ENCODE results near the gene GRIK1. TPM values are rescaled to one million over a fixed set of nuclear protein-coding genes. Genes with fewer than 3 reads are reported as not detected.

GRIK1 gene
- total RNA-seq, 4 donors from 2014 or later, result 0.15 to 0.29 (median 0.27) TPM; not detected in 1

GRCh38 chr21:29647353-29647781 is 292.4 kb downstream of the GRIK1 start:
- 79 to 86% methylated on average over 5 of the region's 5 CpGs for WGBS, 2 donors
- H3K27ac ChIP-seq, result no peak overlapping the region
- no peaks in the 10 kb centered on the region for H3K36me3 ChIP-seq
- no peaks in the 10 kb centered on the region for H3K27me3 ChIP-seq
- no peaks in the 10 kb centered on the region for H3K9me3 ChIP-seq
- no peak overlapping the region for H3K4me3 ChIP-seq (replicated peaks in 1 of 3)
- H3K4me1 ChIP-seq, result no peaks in the 10 kb centered on the region
- no peak for DNase-seq
- TF ChIP-seq POLR2A (IDR thresholded peaks at IDR 0.05) (no peak), CTCF (IDR thresholded peaks at IDR 0.05) (no peak)
- intact Hi-C loops (cut with DNase I), result no loop called here

- Histone ChIP-seq H3K27ac (no peak overlapping the region), H3K36me3 (no peaks in the 10 kb centered on the region), H3K27me3 (no peaks in the 10 kb centered on the region), H3K9me3 (no peaks in the 10 kb centered on the region), H3K4me3 (replicated peaks in 1 of 3) (no peak overlapping the region), H3K4me1 (no peaks in the 10 kb centered on the region)
- TF ChIP-seq CTCF (IDR thresholded peaks at IDR 0.05) (no peak), POLR2A (IDR thresholded peaks at IDR 0.05) (no peak)
- intact Hi-C loops (cut with DNase I), result no loop called here
- DNase-seq, result no peak
- WGBS, 2 donors, result 79 to 92% methylated on average over 3 of the region's 3 CpGs
Observed at GRCh38 chr21:29645666-29646553, 293.9 kb downstream of the GRIK1 start.

DNA sequence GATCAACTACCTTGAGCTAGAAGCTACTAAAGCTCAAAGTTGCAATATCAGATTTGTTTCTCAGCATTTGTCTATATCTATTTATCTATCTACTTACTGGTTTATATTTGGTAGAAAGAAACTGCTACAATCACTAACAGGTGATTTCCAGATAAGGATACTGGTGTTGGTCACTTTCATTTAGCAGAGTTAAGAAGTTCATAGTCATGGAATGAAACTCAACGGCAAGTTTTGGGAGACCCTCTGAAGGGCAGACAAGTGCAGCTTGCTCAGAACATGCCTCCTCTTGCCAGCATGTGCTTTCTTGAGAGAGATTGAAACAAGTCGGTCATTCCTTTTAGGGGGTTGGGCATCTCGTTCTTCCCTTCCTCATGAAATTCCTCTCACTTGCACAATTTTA is 296.5 kb downstream of the GRIK1 start:
- no peaks in the 10 kb centered on the region for H3K9me3 ChIP-seq
- H3K4me3 ChIP-seq (replicated peaks in 1 of 3), result no peak overlapping the region
- no peaks in the 10 kb centered on the region for H3K27me3 ChIP-seq
- TF ChIP-seq POLR2A (IDR thresholded peaks at IDR 0.05) (no peak), CTCF (IDR thresholded peaks at IDR 0.05) (no peak)
- 84% methylated on average over 3 of the region's 3 CpGs for WGBS, 2 donors
- no peak overlapping the region for H3K27ac ChIP-seq
- intact Hi-C loops (cut with DNase I), result no loop called here
- no peaks in the 10 kb centered on the region for H3K4me1 ChIP-seq
- H3K36me3 ChIP-seq, result no peaks in the 10 kb centered on the region
- no peak for DNase-seq

DNA sequence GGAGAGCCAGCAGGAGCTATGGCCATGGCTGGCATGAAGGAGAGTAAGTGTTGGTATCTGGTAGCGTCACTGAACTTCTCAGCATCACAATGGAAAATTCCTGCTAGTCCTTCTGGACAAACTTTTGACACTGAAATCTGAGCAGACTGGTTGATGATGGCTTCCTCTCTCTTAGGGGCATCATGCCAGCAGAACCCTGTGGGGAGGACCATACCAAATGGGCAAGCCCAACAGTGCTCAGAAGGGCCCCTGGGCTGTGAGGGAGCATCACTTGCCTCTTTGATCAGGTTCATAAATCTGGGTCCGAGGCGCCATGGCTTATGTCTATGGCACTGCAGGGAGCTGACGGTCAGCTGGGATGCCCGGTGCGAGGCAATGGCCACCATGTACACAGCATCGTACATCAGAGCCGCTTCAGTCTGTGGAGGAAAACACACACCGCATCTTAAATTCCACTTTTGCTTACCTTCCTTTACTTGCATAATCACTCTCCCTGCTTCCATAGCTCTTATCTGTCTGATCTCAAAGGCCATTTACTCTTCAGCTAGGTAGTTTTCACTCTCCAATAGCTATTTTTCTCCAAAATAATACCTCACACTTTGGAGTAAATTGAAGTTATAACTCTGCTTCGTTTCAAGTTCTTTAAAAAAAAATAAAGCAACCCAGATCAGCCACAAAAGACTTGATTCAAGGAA is 297.1 kb downstream of the GRIK1 start:
- no peaks in the 10 kb centered on the region for H3K36me3 ChIP-seq
- intact Hi-C loops (cut with DNase I), result no loop called here
- TF ChIP-seq POLR2A (IDR thresholded peaks at IDR 0.05) (no peak), CTCF (IDR thresholded peaks at IDR 0.05) (no peak)
- H3K9me3 ChIP-seq, result no peaks in the 10 kb centered on the region
- no peaks in the 10 kb centered on the region for H3K4me1 ChIP-seq
- H3K27me3 ChIP-seq, result no peaks in the 10 kb centered on the region
- WGBS, 2 donors, result 92 to 94% methylated on average over 10 of the region's 10 CpGs
- DNase-seq, result no peak
- no peak overlapping the region for H3K27ac ChIP-seq
- H3K4me3 ChIP-seq (replicated peaks in 1 of 3), result no peak overlapping the region

Data from thyroid gland (tissue), 4 donors.